GM19468 (cell line): Measurements from ENCODE around the gene HES7.

Experiments used
- ATAC-seq: cut with Tn5 transposase; IDR thresholded peaks from one replicate; pipeline ENCODE4 v1.9.1; 2021; ENCODE audit warnings: mild to moderate bottlenecking, moderate library complexity, moderate number of reproducible peaks; ENCODE audit not compliant: unreplicated experiment; ENCODE audit errors: extremely low read depth

HES7 gene

GRCh38 chr17:8124350-8125153, 646 bp upstream of the HES7 start:
- ATAC-seq = no peak

- ATAC-seq = no peak
Measured at GRCh38 chr17:8122924-8123694, 797 bp downstream of the HES7 start.

GRCh38 chr17:8122422-8122923, 1.4 kb downstream of the HES7 start:
- ATAC-seq = no peak

GRCh38 chr17:8121681-8122421, 2.1 kb downstream of the HES7 start:
- ATAC-seq = no peak

GRCh38 chr17:8121407-8121680, 2.6 kb downstream of the HES7 start:
- ATAC-seq = no peak

GRCh38 chr17:8120520-8121406, 3.1 kb downstream of the HES7 start:
- no peak for ATAC-seq

GRCh38 chr17:8119581-8120519, 4.1 kb downstream of the HES7 start:
- ATAC-seq = peak; percentile 21

GRCh38 chr17:8118769-8119580, 4.9 kb downstream of the HES7 start:
- ATAC-seq = no peak

GRCh38 chr17:8117980-8118768, 5.7 kb downstream of the HES7 start, which contains the start of gene ALOXE3:
ALOXE3 (minus strand) TSS chr17:8118514; CDS start chr17:8117990, 524 bp downstream.
- no peak for ATAC-seq

- no peak for ATAC-seq
Measured at GRCh38 chr17:8117367-8117979, 6.4 kb downstream of the HES7 start.

- no peak for ATAC-seq
Measured at GRCh38 chr17:8116776-8117175, 7.1 kb downstream of the HES7 start.

- ATAC-seq = no peak
Measured at GRCh38 chr17:8110907-8111306, 13.0 kb downstream of the HES7 start.

GRCh38 chr17:8110456-8110804, 13.5 kb downstream of the HES7 start:
- ATAC-seq = no peak

- ATAC-seq = no peak
Measured at GRCh38 chr17:8109661-8110455, 14.0 kb downstream of the HES7 start.

GRCh38 chr17:8108972-8109660, 14.8 kb downstream of the HES7 start:
- ATAC-seq = no peak
